GM12875 (cell line): Measurements from ENCODE around the gene C19orf53.
"Not testable (repeated sequence)": the region's sequence is repeated elsewhere in the genome, so short reads cannot be mapped to it uniquely, and the experiment has no call there.

ENCODE experiments used
- H3K4me3 ChIP-seq: one replicate; pipeline ENCODE4 v1.5.1; 2011; ENCODE audit warnings: low read depth, low read length, control low read depth
- TF ChIP-seq, protein P1 (sequence below): IDR thresholded peaks from 2 replicates; pipeline ENCODE4 v1.5.1; 2011; ENCODE audit warnings: low read depth, mild to moderate bottlenecking, control low read depth, inconsistent platforms, low read length, moderate library complexity, borderline replicate concordance; ENCODE audit not compliant: insufficient read depth

C19orf53 gene

DNA sequence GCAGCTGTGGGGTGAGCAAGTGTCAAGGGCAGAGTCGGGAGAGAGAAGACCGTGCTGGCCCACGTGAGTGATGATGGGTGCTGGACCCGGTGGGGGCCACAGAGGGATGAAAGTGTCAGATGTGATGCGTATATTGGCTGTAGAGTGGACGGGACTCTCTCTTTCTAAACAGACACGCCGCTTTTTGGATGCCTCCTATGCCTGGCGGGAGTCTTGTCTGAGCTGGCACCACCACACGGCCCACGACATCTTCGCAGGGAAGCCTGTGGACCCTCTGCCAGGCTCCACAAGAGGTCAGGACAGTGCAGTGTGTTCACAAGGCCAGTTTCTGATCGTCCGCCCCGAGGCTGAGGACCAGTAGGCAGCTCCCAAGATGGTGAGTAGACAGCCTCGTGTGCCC, 22.8 kb upstream of the C19orf53 start:
- TF ChIP-seq, protein P1, sequence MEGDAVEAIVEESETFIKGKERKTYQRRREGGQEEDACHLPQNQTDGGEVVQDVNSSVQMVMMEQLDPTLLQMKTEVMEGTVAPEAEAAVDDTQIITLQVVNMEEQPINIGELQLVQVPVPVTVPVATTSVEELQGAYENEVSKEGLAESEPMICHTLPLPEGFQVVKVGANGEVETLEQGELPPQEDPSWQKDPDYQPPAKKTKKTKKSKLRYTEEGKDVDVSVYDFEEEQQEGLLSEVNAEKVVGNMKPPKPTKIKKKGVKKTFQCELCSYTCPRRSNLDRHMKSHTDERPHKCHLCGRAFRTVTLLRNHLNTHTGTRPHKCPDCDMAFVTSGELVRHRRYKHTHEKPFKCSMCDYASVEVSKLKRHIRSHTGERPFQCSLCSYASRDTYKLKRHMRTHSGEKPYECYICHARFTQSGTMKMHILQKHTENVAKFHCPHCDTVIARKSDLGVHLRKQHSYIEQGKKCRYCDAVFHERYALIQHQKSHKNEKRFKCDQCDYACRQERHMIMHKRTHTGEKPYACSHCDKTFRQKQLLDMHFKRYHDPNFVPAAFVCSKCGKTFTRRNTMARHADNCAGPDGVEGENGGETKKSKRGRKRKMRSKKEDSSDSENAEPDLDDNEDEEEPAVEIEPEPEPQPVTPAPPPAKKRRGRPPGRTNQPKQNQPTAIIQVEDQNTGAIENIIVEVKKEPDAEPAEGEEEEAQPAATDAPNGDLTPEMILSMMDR, result no peak
- H3K4me3 ChIP-seq, result no peak overlapping the region

DNA sequence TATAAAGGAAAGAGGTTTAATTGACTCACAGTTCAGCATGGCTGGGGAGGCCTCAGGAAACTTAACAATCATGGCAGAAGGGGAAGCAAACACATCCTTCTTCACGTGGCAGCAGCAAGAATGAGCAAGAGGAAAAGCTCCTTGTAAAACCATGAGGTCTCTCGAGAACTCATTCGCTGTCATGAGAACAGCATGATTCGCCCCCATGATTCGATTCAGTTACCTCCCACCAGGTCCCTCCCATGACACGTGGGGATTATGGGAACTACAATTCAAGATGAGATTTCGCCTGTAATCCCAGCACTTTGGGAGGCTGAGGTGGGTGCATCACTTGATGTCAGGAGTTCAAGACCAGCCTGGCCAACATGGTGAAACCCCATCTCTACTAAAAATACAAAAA, 20.6 kb upstream of the C19orf53 start:
- H3K4me3 ChIP-seq, result not testable (repeated sequence)

DNA sequence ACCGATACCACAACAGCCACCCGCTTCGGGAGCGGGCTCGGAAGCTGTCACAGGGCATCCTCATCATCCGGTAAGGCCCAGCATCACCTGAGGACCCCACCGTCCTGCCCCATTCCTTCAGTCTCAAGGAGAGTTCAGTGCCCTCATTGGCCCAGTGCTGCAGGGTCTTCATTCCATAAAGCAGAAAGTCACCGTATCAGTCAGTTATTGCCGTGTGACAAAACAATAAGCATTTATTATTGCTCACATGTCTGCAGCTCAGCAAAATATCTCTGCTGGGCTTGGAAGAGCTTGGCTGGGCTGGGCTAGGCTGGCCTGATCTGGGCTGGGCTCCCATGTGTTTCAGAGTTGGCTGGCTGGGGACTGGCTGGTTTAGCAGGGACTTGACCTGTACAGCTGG, 18.0 kb upstream of the C19orf53 start:
- TF ChIP-seq, protein P1, result no peak
- no peak overlapping the region for H3K4me3 ChIP-seq

DNA sequence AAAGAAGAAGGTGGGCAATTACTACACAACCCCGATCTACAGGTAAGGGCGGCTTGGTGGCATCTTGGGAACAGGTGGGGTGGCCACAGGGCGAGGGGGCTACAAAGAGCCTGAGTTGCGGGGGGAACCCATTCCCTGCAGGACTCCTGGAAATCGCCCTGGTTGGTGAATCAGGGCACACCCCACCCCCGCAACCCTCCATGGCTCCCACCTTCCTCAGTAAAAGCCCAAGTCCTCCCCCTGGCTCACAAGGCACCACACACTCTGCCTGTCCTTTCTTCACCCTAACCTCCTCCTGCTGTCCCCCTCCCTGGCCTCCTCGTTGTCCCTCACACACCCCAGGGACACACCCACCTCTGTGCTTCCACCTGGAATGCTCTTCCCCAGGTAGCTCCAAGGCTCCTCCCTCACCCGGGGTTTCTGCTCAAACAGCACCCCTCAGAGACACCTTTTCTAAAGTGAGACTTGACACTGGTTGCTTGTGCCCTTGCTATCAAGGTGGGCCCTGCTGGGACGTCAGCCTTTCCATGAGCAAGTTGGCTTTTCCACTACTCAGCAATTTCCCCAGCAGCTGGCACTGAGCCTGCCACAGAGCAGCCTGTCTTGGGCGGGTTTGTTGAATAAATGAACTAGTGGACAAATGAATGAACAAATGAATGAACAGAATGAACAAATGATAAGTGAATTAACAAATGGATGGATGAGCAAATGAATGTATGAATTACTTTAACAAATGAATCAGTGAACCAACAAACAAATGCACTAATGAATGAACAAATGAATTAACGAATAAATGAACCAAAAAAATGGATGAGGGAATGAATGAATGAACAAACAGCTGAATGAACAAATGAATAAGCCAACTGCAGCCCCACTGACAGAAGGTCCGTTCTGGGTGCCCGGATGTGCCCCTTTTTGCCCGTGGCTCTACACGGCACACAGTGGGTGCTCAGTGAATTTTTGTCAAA, 16.2 kb upstream of the C19orf53 start:
- no peak overlapping the region for H3K4me3 ChIP-seq

DNA sequence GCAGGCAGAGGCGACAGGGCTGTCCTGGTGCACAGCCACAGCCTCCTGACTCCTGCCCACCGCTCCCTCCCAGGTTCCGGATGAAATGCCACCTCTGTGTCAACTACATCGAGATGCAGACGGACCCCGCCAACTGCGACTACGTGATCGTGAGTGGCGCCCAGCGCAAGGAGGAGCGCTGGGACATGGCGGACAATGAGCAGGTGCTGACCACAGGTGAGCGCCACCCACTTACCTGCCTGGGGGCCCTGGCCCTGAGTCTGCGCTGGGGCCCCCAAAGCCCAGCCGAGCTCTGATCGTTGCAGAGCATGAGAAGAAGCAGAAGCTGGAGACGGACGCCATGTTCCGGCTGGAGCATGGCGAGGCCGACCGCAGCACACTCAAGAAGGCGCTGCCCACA, 15.5 kb upstream of the C19orf53 start:
- H3K4me3 ChIP-seq, result no peak overlapping the region
- TF ChIP-seq, protein P1, result no peak

More for the DNA sequence above, 16.2 kb upstream of the C19orf53 start:
- TF ChIP-seq, protein P1, result no peak

DNA sequence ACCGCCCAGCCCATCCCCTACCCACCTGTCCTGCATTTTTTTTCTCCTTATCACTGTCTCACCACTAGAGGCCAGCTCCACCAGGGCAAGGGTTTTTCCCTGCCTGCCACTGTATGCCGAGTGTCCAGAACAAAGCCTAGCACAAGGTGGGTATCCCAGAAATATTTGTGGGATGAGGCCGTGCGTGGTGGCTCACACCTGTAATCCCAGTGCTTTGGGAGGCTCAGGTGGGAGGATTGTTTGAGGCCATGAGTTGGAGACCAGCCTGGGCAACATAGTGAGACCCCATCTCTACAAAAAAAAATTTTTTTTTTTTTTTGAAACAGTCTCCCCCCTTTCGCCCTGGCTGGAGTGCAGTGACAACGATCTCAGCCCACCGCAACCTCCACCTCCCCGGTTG, 12.8 kb upstream of the C19orf53 start:
- TF ChIP-seq, protein P1, result no peak

DNA sequence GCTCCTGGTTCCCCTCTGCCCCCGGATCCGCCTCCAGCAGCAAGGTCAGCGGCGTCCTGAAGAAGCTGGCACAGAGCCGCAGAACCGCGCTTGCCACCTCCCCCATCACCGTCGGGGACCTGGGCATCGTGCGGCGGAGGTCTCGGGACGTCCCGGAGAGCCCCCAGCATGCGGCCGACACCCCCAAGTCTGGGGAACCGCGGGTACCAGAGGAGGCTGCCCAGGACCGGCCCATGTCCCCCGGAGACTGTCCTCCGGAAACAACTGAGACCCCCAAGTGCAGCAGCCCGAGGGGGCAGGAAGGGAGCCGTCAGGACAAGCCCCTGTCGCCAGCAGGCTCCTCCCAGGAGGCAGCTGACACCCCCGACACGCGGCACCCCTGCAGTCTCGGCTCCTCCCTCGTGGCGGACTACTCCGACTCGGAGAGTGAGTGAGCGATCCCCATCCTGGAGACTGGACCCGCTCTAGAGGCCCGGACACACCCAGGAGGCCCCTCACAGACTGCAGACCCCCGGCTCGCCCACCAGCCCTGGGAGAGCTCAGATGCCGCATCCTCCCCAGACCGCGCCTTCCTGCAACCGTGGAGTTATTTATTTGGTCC, 11.5 kb upstream of the C19orf53 start:
- TF ChIP-seq, protein P1, result no peak
- no peak overlapping the region for H3K4me3 ChIP-seq

More for the DNA sequence above, 12.8 kb upstream of the C19orf53 start:
- no peak overlapping the region for H3K4me3 ChIP-seq
